ENCODE measurements around the gene OTUB1. TPM values are rescaled to one million over a fixed set of nuclear protein-coding genes. Genes with fewer than 3 reads are reported as not detected.
A peak's percentile ranks its signal among the peaks of the same experiment; 100 is the strongest.

OTUB1 gene
- total RNA-seq, 8 experiments from 2014 or later = 39.8 to 80.0 (median 53.7) TPM

GRCh38 chr11:64022125-64022784, 36.0 kb downstream of the OTUB1 start:
- ATAC-seq (replicated peaks in 6 of 8) = peak in 4 of 8 experiments; percentile 7 to 28 (median 12)
- no peak overlapping the region for H3K27ac ChIP-seq
- WGBS, 10 experiments = 0 to 100% (median 86%) methylated on average over 1 to 2 of the region's 14 CpGs; no CpG with 5 or more reads in 7 of the 10 experiments
- no peak overlapping the region for H3K4me3 ChIP-seq
- in situ Hi-C loops (cut with MboI; ENCODE audit: low pct_unique_long_range_greater_than_20kb in 2 of 9, low sequenced_read_pairs in 9 of 9, unreplicated experiment in 9 of 9) = no loop called here
- peaks cover 40 to 45% of the 10 kb centered on the region in 2 donors for H3K4me1 ChIP-seq (replicated peaks in 1 of 2)

- H3K27ac ChIP-seq = no peak overlapping the region
- in situ Hi-C loops (cut with MboI; ENCODE audit: low pct_unique_long_range_greater_than_20kb in 2 of 9, low sequenced_read_pairs in 9 of 9, unreplicated experiment in 9 of 9) = no loop called here
- no peak for ATAC-seq (replicated peaks in 6 of 8)
- H3K4me3 ChIP-seq = no peak overlapping the region
- H3K4me1 ChIP-seq (replicated peaks in 1 of 2) = peaks cover 56 to 61% of the 10 kb centered on the region in 2 donors
- WGBS, 10 experiments = 78 to 96% (median 83%) methylated on average over 4 to 10 of the region's 20 CpGs; no CpG with 5 or more reads in 3 of the 10 experiments
These were observed 37.8 kb downstream of the OTUB1 start for GRCh38 chr11:64023712-64024710.

- Histone ChIP-seq H3K4me3 (no peak overlapping the region), H3K4me1 (replicated peaks in 1 of 2) (peaks cover 68 to 73% of the 10 kb centered on the region in 2 donors), H3K27ac (peak overlapping the region in 1 of 2 donors; percentile 5)
- in situ Hi-C loops (cut with MboI; ENCODE audit: low pct_unique_long_range_greater_than_20kb in 2 of 9, low sequenced_read_pairs in 9 of 9, unreplicated experiment in 9 of 9) = loop anchor here in 1 of 9 experiments (25.0 kb wide), 1 partner anchor 112 kb away; no protein-coding TSS in a partner anchor
- ATAC-seq (replicated peaks in 6 of 8) = peak in 5 of 8 experiments; percentile 1 to 26 (median 16)
- 0 to 80% (median 60%) methylated on average over 1 to 2 of the region's 4 CpGs; no CpG with 5 or more reads in 5 of the 10 experiments for WGBS, 10 experiments
These were observed 39.0 kb downstream of the OTUB1 start for GRCh38 chr11:64025205-64025604.

- in situ Hi-C loops (cut with MboI; ENCODE audit: low pct_unique_long_range_greater_than_20kb in 2 of 9, low sequenced_read_pairs in 9 of 9, unreplicated experiment in 9 of 9) = loop anchor here in 1 of 9 experiments (25.0 kb wide), 1 partner anchor 111 kb away; no protein-coding TSS in a partner anchor
These were observed 40.5 kb downstream of the OTUB1 start for GRCh38 chr11:64026575-64027205.

DNA sequence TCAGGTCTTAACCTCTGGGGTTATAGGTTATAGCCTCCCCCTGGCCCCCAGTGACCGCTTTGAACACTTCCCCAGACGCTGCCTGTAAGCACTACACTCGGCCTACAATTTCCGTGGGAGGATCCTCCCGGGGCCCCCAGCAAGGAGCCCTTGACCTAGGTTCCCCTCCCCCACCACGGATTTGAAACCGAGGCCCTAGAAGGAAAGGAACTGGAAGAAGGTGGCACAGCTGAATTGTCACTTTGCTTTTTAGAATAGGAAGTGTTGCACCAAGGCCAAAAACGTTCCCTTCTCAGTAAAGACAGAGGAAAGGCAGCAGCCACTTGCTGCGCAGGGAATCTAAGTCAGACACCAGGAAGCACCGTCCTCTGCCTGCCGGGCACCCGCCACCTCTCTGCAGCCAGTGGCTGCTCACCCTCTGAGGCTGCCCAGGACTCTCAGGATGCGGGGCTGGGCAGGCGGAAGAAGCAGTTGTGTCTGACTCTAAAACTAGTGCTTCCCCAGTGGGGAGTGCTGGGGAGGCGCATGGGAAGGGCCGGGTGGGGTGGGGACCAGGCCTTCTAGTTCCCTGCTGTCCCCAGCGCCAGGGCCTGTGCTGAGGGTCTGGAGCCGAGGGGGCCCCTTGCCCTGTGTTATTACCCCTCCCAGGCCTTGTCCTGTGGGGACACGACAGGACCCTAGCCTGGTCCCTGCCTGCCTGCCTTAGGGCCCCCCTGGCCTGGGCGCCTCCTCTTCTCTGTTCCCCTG, 41.6 kb downstream of the OTUB1 start:
- peak overlapping the region; percentile 42 to 72 for H3K27ac ChIP-seq
- ATAC-seq (replicated peaks in 6 of 8) = no peak

More at GRCh38 chr11:64026575-64027205, 40.5 kb downstream of the OTUB1 start:
- H3K4me3 ChIP-seq = no peak overlapping the region
- no peak for ATAC-seq (replicated peaks in 6 of 8)
- no peak overlapping the region for H3K27ac ChIP-seq
- WGBS, 10 experiments = 73 to 100% (median 92%) methylated on average over 2 to 5 of the region's 7 CpGs; no CpG with 5 or more reads in 3 of the 10 experiments
- H3K4me1 ChIP-seq (replicated peaks in 1 of 2) = peaks cover 64 to 70% of the 10 kb centered on the region in 2 donors

GRCh38 chr11:64028398-64029115, 42.3 kb downstream of the OTUB1 start:
- H3K27ac ChIP-seq = peak overlapping the region; percentile 42 to 79
- H3K4me3 ChIP-seq = peak overlapping the region in 2 of 5 donors; percentile 6 to 13
- ATAC-seq (replicated peaks in 6 of 8) = peak; percentile 54 to 83 (median 75)
- 0 to 50% methylated on average over 1 of the region's 22 CpGs; no CpG with 5 or more reads in 8 of the 10 experiments for WGBS, 10 experiments
- peaks cover 61 to 63% of the 10 kb centered on the region in 2 donors for H3K4me1 ChIP-seq (replicated peaks in 1 of 2)
- in situ Hi-C loops (cut with MboI; ENCODE audit: low pct_unique_long_range_greater_than_20kb in 2 of 9, low sequenced_read_pairs in 9 of 9, unreplicated experiment in 9 of 9) = loop anchor here in 1 of 9 experiments (25.0 kb wide), 1 partner anchor 109 kb away; no protein-coding TSS in a partner anchor

More for the DNA sequence above, 41.6 kb downstream of the OTUB1 start:
- peak overlapping the region in 2 of 5 donors; percentile 6 to 10 for H3K4me3 ChIP-seq
- 0 to 100% (median 80%) methylated on average over 1 to 6 of the region's 20 CpGs; no CpG with 5 or more reads in 3 of the 10 experiments for WGBS, 10 experiments
- in situ Hi-C loops (cut with MboI; ENCODE audit: low pct_unique_long_range_greater_than_20kb in 2 of 9, low sequenced_read_pairs in 9 of 9, unreplicated experiment in 9 of 9) = loop anchor here in 1 of 9 experiments (25.0 kb wide), 1 partner anchor 109 kb away; no protein-coding TSS in a partner anchor
- peaks cover 60 to 62% of the 10 kb centered on the region in 2 donors for H3K4me1 ChIP-seq (replicated peaks in 1 of 2)

GRCh38 chr11:64029773-64030172, 43.5 kb downstream of the OTUB1 start:
- peak in 5 of 8 experiments; percentile 73 to 78 (median 75) for ATAC-seq (replicated peaks in 6 of 8)
- in situ Hi-C loops (cut with MboI; ENCODE audit: low pct_unique_long_range_greater_than_20kb in 2 of 9, low sequenced_read_pairs in 9 of 9, unreplicated experiment in 9 of 9) = loop anchor here in 1 of 9 experiments (25.0 kb wide), 1 partner anchor 108 kb away; no protein-coding TSS in a partner anchor
- WGBS, 10 experiments = no CpG with 5 or more reads among the region's 8 CpGs

DNA sequence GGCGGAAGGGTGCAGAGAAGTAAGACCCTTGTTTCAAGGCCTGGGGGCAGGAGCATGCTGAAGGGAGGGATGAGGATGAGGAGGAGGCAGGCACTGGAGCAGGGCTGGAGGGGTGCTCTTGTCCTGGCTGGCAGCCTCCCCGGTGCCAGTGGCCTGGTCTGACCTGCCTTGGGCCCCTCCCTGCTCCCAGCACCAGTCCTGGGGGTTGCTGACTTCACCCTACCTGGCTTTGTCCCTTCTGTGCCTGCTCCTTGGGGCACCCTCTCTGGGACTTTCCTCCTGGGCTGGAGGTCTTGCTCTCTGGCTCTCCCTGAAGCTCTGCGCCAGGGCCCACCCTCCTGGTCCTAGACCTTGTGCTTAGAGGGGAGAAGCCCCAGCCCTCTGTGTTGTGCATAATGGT, 44.8 kb downstream of the OTUB1 start:
- Histone ChIP-seq H3K27ac (no peak overlapping the region), H3K4me3 (no peak overlapping the region), H3K4me1 (replicated peaks in 1 of 2) (peaks cover 50 to 55% of the 10 kb centered on the region in 2 donors)
- in situ Hi-C loops (cut with MboI; ENCODE audit: low pct_unique_long_range_greater_than_20kb in 2 of 9, low sequenced_read_pairs in 9 of 9, unreplicated experiment in 9 of 9) = loop anchor here in 1 of 9 experiments (25.0 kb wide), 1 partner anchor 106 kb away; no protein-coding TSS in a partner anchor
- WGBS, 10 experiments = 94 to 100% methylated on average over 1 to 2 of the region's 3 CpGs; no CpG with 5 or more reads in 8 of the 10 experiments
- no peak for ATAC-seq (replicated peaks in 6 of 8)

More at GRCh38 chr11:64029773-64030172, 43.5 kb downstream of the OTUB1 start:
- peak overlapping the region; percentile 20 to 79 for H3K27ac ChIP-seq
- peaks cover 55 to 60% of the 10 kb centered on the region in 2 donors for H3K4me1 ChIP-seq (replicated peaks in 1 of 2)
- H3K4me3 ChIP-seq = peak overlapping the region in 2 of 5 donors; percentile 3 to 13

- H3K4me1 ChIP-seq (replicated peaks in 1 of 2) = peaks cover 48 to 53% of the 10 kb centered on the region in 2 donors
- H3K4me3 ChIP-seq = no peak overlapping the region
- in situ Hi-C loops (cut with MboI; ENCODE audit: low pct_unique_long_range_greater_than_20kb in 2 of 9, low sequenced_read_pairs in 9 of 9, unreplicated experiment in 9 of 9) = loop anchor here in 1 of 9 experiments (25.0 kb wide), 1 partner anchor 105 kb away; no protein-coding TSS in a partner anchor
- 90 to 100% methylated on average over 1 to 4 of the region's 4 CpGs; no CpG with 5 or more reads in 8 of the 10 experiments for WGBS, 10 experiments
- ATAC-seq (replicated peaks in 6 of 8) = no peak
- no peak overlapping the region for H3K27ac ChIP-seq
These were observed 45.8 kb downstream of the OTUB1 start for GRCh38 chr11:64032050-64032449.

DNA sequence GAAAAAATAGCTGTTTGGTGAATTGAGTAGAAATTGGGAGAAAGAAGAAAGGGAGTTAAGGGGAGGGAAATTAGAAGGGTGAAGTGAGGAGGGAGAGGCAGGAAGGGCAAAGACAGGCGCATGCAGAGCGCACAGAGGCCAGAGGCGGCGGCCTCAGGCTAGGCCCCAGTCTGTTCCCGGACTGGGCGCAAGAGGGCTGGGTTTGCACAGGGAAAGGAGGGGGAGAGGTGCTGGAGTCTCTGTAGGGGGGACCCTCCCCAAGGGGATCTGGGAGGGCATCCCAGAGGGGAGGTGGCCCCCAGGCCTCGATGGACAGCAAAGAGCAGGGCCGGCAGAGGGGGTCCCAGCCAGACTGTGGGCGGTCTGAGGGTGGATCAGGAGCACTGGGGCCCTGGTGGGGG, 48.2 kb downstream of the OTUB1 start:
- Histone ChIP-seq H3K4me3 (no peak overlapping the region), H3K27ac (no peak overlapping the region), H3K4me1 (replicated peaks in 1 of 2) (peaks cover 40 to 42% of the 10 kb centered on the region in 2 donors)
- WGBS, 10 experiments = 61 to 96% (median 75%) methylated on average over 2 to 7 of the region's 9 CpGs; no CpG with 5 or more reads in 4 of the 10 experiments
- in situ Hi-C loops (cut with MboI; ENCODE audit: low pct_unique_long_range_greater_than_20kb in 2 of 9, low sequenced_read_pairs in 9 of 9, unreplicated experiment in 9 of 9) = loop anchor here in 1 of 9 experiments (25.0 kb wide), 1 partner anchor 103 kb away; no protein-coding TSS in a partner anchor
- ATAC-seq (replicated peaks in 6 of 8) = no peak

Data from motor neuron (in vitro differentiated cells).